CD4-positive, alpha-beta T cell (primary cell): ENCODE measurements around the gene DLX4. TPM values are rescaled to one million over a fixed set of nuclear protein-coding genes. Genes with fewer than 3 reads are reported as not detected.

ENCODE experiments used
- ATAC-seq: fragments of 200-7000 bp; cut with Tn5 transposase; one replicate; pipeline ENCODE4 v1.10.0; 2022; ENCODE audit warnings: mild to moderate bottlenecking; ENCODE audit not compliant: poor library complexity
- CTCF ChIA-PET: fragments of 350-600 bp; sonication (Branson Sonifier 250); formaldehyde crosslinking; loops from one replicate; lab custom pipeline; 2021; ENCODE audit warnings: antibody characterized with exemption, inconsistent platforms; lab: Charles Lee
- POLR2A ChIA-PET: fragments of 350-600 bp; sonication (Branson Sonifier 250); formaldehyde crosslinking; loops from one replicate; lab custom pipeline; 2021; ENCODE audit warnings: antibody characterized with exemption, inconsistent platforms; lab: Charles Lee
- DNase-seq, 14 experiments: peaks; one replicate each; pipeline ENCODE4 v3.0.0-alpha.2; 2013 to 2020; ENCODE audit warnings: mixed read lengths in 2 of 14
- H3K27ac ChIP-seq, 2 donors: one replicate each; pipeline versions ENCODE4 v1.5.1 to v1.7.0; 2013; ENCODE audit warnings: low read length in 2 of 2, low read depth in 1 of 2, mild to moderate bottlenecking in 1 of 2
- H3K27me3 ChIP-seq, 2 experiments: 1 replicate in 1 of 2; 2 replicates in 1 of 2; pipeline versions ENCODE4 v1.6.1 to v1.7.0; 2013; ENCODE audit warnings: low read length in 2 of 2, control low read depth in 1 of 2, mild to moderate bottlenecking in 1 of 2, moderate library complexity in 1 of 2; ENCODE audit not compliant: insufficient read depth in 2 of 2, control insufficient read depth in 1 of 2
- H3K36me3 ChIP-seq: one replicate; pipeline ENCODE4 v1.6.1; 2013; ENCODE audit warnings: low read length, control low read depth; ENCODE audit not compliant: insufficient read depth
- H3K4me1 ChIP-seq: one replicate; pipeline ENCODE4 v1.6.1; 2013; ENCODE audit warnings: low read length, control low read depth; ENCODE audit not compliant: insufficient read depth
- H3K4me3 ChIP-seq: one replicate; pipeline ENCODE4 v1.5.1; 2013; ENCODE audit warnings: mild to moderate bottlenecking, low read length, moderate library complexity
- H3K9me3 ChIP-seq, 2 experiments: 1 replicate in 1 of 2; 2 replicates in 1 of 2; pipeline versions ENCODE4 v1.6.1 to v1.7.0; 2013; ENCODE audit warnings: low read length in 2 of 2, mild to moderate bottlenecking in 2 of 2, control low read depth in 1 of 2, moderate library complexity in 1 of 2; ENCODE audit not compliant: control insufficient read depth in 1 of 2, insufficient read depth in 1 of 2
- H3K27ac Mint-ChIP-seq: one replicate; pipeline ENCODE4 v1.8.0; 2020; ENCODE audit warnings: mixed read lengths
- H3K27me3 Mint-ChIP-seq: one replicate; pipeline ENCODE4 v1.8.0; 2021; ENCODE audit warnings: mixed read lengths
- H3K36me3 Mint-ChIP-seq: one replicate; pipeline ENCODE4 v1.8.0; 2021; ENCODE audit warnings: low read depth, mixed read lengths
- H3K4me1 Mint-ChIP-seq: one replicate; pipeline ENCODE4 v1.8.0; 2021; ENCODE audit warnings: low read depth, mixed read lengths
- H3K4me3 Mint-ChIP-seq: one replicate; pipeline ENCODE4 v1.8.0; 2020; ENCODE audit warnings: mild to moderate bottlenecking, mixed read lengths
- H3K9me3 Mint-ChIP-seq: one replicate; pipeline ENCODE4 v1.8.0; 2020; ENCODE audit warnings: mixed read lengths
- intact Hi-C, 2 experiments: fragments of 100-400 bp; cut with DNase I in 1 of 2; cut with micrococcal nuclease in 1 of 2; formaldehyde crosslinking; loops; one replicate each; pipeline versions ENCODE4 v1.15.1 to v1.9.0; 2023 to 2025; cut with DNase I, micrococcal nuclease
- total RNA-seq, 174 experiments: library from RNA in 2 of 174; stranded (reverse) in 2 of 174; gene quantifications; one replicate each; pipeline ENCODE4 v1.2.3 and lab custom pipeline; 2021 to 2026
- TF ChIP-seq, protein P1 (sequence below): fragments of 200-600 bp; IDR thresholded peaks from one replicate; pipeline ENCODE4 v1.8.0; 2022; ENCODE audit warnings: antibody characterized with exemption, mild to moderate bottlenecking

Gene DLX4
- total RNA-seq, 2 experiments from 2014 or later, result 0.59 to 0.85 TPM

DNA sequence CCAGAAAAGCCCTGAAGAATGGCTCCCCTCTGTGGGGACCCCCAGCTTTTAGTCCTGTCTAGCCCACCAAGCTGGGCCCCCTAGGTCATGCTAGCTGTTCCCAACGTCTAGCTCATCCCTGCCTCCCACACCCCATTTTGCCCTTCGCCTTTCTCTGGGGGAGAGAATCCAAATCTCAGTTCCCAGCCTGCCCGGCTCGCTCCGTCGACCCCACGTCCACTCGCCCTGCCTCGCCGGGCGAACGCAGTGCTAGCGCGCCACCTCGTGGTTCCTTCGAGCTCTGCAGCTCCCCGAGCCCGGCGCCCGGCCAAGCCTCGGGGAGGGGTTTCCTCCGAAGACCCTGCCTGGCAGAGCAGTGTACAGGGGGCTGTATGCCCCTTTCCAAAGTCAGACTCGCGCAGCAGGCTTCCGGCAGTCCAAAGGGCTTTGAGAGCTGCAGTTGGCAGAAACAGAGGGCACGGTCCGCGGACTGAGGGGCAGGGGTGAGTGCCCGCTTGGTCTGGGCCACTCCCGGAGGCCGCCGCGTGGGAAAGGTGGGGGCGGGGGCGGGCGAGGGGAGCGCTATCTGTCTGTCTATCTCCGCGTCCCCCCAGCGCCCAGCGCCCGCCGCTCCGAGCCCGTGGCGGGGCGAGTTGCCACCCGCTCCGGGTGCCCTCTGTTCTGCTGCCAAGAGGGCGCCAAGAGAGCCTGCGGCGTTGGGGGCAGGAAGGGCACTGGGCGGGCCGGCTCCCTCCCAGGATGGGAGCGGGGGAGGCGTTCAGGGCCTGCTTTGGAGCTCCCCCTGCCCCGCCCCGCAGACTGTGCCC, 27.7 kb downstream of the DLX4 start:
- POLR2A ChIA-PET, result interaction anchor here (0.6 to 2.2 kb wide), 7 partner anchors 13 to 401 kb away, joined by 3 to 15 read pairs (median 3); partner anchors contain the start of gene LRRC59
- intact Hi-C loops, result loop anchor here (1.0 to 10.0 kb wide), 5 partner anchors 44 to 302 kb away; partner anchors contain the start of gene SLC35B1 (in 1 of the 2)
- H3K4me3 ChIP-seq, result peak overlapping the region; percentile 30
- Mint-ChIP-seq H3K36me3 (no peaks in the 10 kb centered on the region), H3K27me3 (peaks cover 87% of the 10 kb centered on the region), H3K4me3 (peak overlapping the region; percentile 3), H3K27ac (no peak overlapping the region), H3K4me1 (peaks cover 43% of the 10 kb centered on the region), H3K9me3 (no peaks in the 10 kb centered on the region)
- DNase-seq, result peak; percentile 31 to 82 (median 63)
- ATAC-seq, result peak; percentile 60
- H3K9me3 ChIP-seq, result peaks cover 0 to 12% of the 10 kb centered on the region in 2 experiments
- CTCF ChIA-PET, result interaction anchor here (0.7 to 5.9 kb wide), 16 partner anchors 9 to 440 kb away, joined by 3 to 75 read pairs (median 4); no protein-coding TSS in a partner anchor
- H3K36me3 ChIP-seq, result no peaks in the 10 kb centered on the region
- peaks cover 82 to 84% of the 10 kb centered on the region in 2 experiments for H3K27me3 ChIP-seq
- TF ChIP-seq, protein P1, sequence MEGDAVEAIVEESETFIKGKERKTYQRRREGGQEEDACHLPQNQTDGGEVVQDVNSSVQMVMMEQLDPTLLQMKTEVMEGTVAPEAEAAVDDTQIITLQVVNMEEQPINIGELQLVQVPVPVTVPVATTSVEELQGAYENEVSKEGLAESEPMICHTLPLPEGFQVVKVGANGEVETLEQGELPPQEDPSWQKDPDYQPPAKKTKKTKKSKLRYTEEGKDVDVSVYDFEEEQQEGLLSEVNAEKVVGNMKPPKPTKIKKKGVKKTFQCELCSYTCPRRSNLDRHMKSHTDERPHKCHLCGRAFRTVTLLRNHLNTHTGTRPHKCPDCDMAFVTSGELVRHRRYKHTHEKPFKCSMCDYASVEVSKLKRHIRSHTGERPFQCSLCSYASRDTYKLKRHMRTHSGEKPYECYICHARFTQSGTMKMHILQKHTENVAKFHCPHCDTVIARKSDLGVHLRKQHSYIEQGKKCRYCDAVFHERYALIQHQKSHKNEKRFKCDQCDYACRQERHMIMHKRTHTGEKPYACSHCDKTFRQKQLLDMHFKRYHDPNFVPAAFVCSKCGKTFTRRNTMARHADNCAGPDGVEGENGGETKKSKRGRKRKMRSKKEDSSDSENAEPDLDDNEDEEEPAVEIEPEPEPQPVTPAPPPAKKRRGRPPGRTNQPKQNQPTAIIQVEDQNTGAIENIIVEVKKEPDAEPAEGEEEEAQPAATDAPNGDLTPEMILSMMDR, result peak; percentile 98
- H3K4me1 ChIP-seq, result peaks cover 51% of the 10 kb centered on the region
- no peak overlapping the region for H3K27ac ChIP-seq

DNA sequence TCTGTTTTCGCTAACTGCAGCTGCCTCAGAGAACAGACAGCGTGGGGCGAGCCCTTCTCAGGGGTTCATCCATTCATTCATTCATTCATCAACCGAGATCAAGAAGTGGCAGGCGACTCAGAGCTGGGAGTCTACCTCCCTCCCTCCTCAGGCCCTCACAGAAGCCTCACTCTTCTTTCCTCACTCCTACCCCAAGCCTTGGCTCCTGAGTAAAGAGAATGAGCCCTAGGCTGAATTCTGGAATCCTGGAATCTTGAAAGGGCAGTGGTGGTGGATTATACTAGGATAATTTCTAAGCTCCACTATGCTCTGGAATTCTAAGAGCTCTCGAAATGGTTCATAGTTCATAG, 28.3 kb downstream of the DLX4 start:
- H3K27me3 Mint-ChIP-seq, result peaks cover 87% of the 10 kb centered on the region
- Histone ChIP-seq H3K36me3 (no peaks in the 10 kb centered on the region), H3K4me3 (no peak overlapping the region), H3K9me3 (peaks cover 0 to 12% of the 10 kb centered on the region in 2 experiments), H3K27ac (no peak overlapping the region), H3K27me3 (peaks cover 77 to 85% of the 10 kb centered on the region in 2 experiments), H3K4me1 (peaks cover 51% of the 10 kb centered on the region)
- intact Hi-C loops, result loop anchor here (10.0 kb wide), 2 partner anchors 292 to 302 kb away; partner anchors contain the start of gene SLC35B1 (in 1 of the 2)
- CTCF ChIA-PET, result interaction anchor here (0.9 to 5.9 kb wide), 12 partner anchors 10 to 433 kb away, joined by 3 to 75 read pairs (median 10); no protein-coding TSS in a partner anchor
- H3K36me3 Mint-ChIP-seq, result no peaks in the 10 kb centered on the region
- H3K4me1 Mint-ChIP-seq, result peaks cover 43% of the 10 kb centered on the region
- POLR2A ChIA-PET, result interaction anchor here (0.6 to 2.2 kb wide), 7 partner anchors 29 to 427 kb away, joined by 3 to 15 read pairs (median 3); no protein-coding TSS in a partner anchor
- DNase-seq (no peak), ATAC-seq (no peak)
- H3K4me3 Mint-ChIP-seq, result no peak overlapping the region
- H3K27ac Mint-ChIP-seq, result no peak overlapping the region
- no peaks in the 10 kb centered on the region for H3K9me3 Mint-ChIP-seq
- TF ChIP-seq, protein P1, result no peak

DNA sequence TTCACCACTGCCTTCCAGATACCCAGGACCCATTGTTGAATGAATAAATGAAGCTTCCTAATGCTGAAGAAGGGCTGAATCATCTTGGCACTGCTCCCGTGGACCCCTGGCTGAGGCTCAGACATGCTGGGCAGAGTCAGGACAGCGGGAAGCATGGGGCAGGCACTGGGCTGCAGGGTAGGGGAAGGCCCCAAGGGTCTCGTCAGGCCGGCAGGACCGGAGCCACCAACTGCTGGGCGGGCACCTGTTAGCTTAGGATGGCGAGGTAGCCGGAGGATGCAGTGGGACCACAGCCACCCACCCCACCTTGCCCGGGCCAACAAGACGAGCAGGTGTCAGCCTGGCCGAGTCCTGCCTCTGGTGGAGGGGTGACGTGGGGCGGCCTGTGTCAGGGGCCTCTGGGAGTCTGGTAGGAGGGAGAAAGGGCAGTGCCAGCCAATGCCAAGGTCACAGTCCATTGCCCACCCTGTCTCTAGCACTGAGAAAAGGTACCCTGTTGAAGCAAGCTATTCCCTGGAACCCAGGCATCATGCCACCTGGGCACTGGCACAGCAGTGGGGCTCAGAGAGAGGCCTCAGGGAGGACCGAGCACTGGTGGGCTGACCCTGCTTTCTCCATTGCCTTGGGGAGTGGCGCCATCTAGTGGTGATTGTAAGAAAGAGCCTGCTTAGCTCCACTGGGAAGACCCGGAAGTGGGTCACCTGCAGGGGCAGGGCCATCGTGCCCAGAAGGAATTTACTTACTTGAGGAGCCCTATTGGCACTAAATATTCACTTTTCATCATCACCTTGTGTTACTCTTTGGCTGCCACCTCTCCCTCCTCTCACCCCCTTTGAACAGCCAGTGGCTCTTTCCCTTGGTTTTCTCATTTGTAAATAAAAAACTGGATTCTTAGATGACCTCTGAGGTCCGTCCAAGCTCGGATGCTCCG, 29.0 kb downstream of the DLX4 start:
- no peaks in the 10 kb centered on the region for H3K36me3 ChIP-seq
- peaks cover 39% of the 10 kb centered on the region for H3K4me1 Mint-ChIP-seq
- peaks cover 0 to 12% of the 10 kb centered on the region in 2 experiments for H3K9me3 ChIP-seq
- no peaks in the 10 kb centered on the region for H3K36me3 Mint-ChIP-seq
- POLR2A ChIA-PET, result interaction anchor here (0.6 to 2.2 kb wide), 7 partner anchors 45 to 442 kb away, joined by 3 to 15 read pairs (median 3); no protein-coding TSS in a partner anchor
- intact Hi-C loops, result loop anchor here (1.0 to 10.0 kb wide), 6 partner anchors 46 to 430 kb away; partner anchors contain the start of gene SLC35B1 (in 1 of the 2)
- peaks cover 71 to 82% of the 10 kb centered on the region in 2 experiments for H3K27me3 ChIP-seq
- peak; percentile 83 for ATAC-seq
- no peak overlapping the region for H3K27ac Mint-ChIP-seq
- TF ChIP-seq, protein P1, result peak; percentile 94
- peak; percentile 68 to 94 (median 78) for DNase-seq
- CTCF ChIA-PET, result interaction anchor here (0.6 to 5.9 kb wide), 24 partner anchors 9 to 442 kb away, joined by 3 to 75 read pairs (median 4); no protein-coding TSS in a partner anchor
- H3K9me3 Mint-ChIP-seq, result no peaks in the 10 kb centered on the region
- peaks cover 45% of the 10 kb centered on the region for H3K4me1 ChIP-seq
- no peak overlapping the region for H3K4me3 ChIP-seq
- H3K4me3 Mint-ChIP-seq, result no peak overlapping the region
- H3K27ac ChIP-seq, result no peak overlapping the region
- peaks cover 84% of the 10 kb centered on the region for H3K27me3 Mint-ChIP-seq
